ENCODE results near the gene FARP2.
"Not testable (repeated sequence)": the region's sequence is repeated elsewhere in the genome, so short reads cannot be mapped to it uniquely, and the experiment has no call there.

FARP2 gene

DNA sequence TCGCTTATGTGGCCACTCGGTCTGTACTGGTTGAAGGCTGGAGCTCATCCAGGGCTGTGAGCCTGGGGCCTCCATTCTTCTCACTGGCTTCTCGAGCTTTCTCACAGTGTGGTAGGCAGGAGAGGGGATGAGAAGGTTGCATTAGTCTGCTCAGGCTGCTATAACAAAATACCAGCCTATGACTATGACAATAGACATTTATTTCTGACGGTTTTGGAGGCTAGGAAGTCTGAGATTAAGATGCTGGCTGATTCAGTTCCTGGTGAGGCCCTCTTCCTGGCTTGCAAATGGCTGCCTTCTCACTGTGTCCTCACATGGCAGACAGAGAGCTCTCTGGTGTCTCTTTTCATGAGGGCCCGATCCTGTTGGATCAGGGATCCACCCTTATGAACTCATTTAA lies 158.5 kb downstream of the FARP2 start:
- H3K4me1 ChIP-seq (ENCODE audit: control insufficient read depth, insufficient read depth, low read length): peaks cover under 1% of the 10 kb centered on the region; the same call in 1 of the 2 replicates
- H3K27me3 ChIP-seq (ENCODE audit: control insufficient read depth, insufficient read depth, low read length): no peaks in the 10 kb centered on the region
- DNase-seq (ENCODE audit: low read depth, low spot score): no peak
- no CpG with 5 or more reads among the region's 5 CpGs for WGBS (ENCODE audit: insufficient coverage, insufficient read length)
- no peaks in the 10 kb centered on the region for H3K36me3 ChIP-seq (ENCODE audit: control insufficient read depth, insufficient read depth, low read length)
- H3K27ac ChIP-seq (ENCODE audit: low read length): no peak overlapping the region
- H3K4me3 ChIP-seq (ENCODE audit: low read length): no peak overlapping the region
- no peaks in the 10 kb centered on the region for H3K9me3 ChIP-seq (ENCODE audit: control insufficient read depth, insufficient read depth, low read length)

DNA sequence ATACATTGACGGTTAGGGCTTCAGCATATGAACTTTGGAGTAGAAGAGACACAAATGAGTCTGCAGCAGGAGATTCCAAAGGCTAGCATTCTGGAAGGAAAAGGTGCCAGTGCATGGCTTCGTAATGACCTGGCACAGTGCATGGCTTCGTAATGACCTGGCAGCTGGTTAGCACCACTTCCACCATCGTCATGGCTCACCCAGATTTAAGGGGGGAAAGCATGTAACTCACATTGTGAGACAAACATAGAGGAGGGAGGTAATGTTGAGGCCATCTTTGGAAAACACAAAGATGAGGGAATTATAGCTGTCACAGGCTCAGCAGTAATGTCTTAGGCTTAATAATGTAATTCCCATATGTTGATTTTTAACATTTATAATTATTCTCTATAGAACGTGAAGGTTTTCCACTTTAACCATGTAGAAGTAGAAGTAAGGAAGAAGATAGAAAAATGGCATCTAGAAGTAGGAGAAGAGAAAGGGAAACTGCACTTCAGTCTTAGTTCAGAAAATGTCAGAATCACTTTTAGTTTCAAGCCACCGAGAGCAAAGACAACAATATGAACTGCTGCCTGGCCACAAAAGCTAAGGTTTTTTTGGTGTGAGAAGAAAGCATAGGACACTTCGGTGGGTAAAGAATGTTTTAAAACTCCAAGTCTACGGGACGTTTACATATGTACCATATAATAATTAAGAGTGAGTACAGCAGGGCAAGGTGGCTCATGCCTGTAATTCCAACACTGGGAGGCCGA lies 159.1 kb downstream of the FARP2 start:
- WGBS (ENCODE audit: insufficient coverage, insufficient read length): no CpG with 5 or more reads among the region's 10 CpGs
- no peaks in the 10 kb centered on the region for H3K4me1 ChIP-seq (ENCODE audit: control insufficient read depth, insufficient read depth, low read length)
- H3K27ac ChIP-seq (ENCODE audit: low read length): no peak overlapping the region
- H3K36me3 ChIP-seq (ENCODE audit: control insufficient read depth, insufficient read depth, low read length): no peaks in the 10 kb centered on the region
- DNase-seq (ENCODE audit: low read depth, low spot score): no peak
- H3K4me3 ChIP-seq (ENCODE audit: low read length): no peak overlapping the region
- H3K9me3 ChIP-seq (ENCODE audit: control insufficient read depth, insufficient read depth, low read length): no peaks in the 10 kb centered on the region
- H3K27me3 ChIP-seq (ENCODE audit: control insufficient read depth, insufficient read depth, low read length): no peaks in the 10 kb centered on the region

DNA sequence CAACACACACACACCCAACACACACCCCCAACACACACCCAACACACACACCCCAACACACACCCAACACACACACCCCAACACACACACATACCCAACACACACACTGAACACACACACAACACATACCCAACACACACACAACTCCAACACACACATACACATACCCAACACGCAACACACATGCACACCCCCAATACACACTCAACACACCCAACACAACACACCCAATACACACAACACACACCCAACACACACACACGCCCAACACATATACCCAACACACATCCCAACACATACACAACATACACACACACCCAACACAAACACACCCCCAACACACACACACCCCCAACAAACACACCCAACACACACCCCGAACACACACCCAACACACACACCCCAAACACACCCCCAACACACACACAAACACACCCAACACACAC lies 160.5 kb downstream of the FARP2 start:
- Histone ChIP-seq H3K27me3 (ENCODE audit: control insufficient read depth, insufficient read depth, low read length) (no peaks in the 10 kb centered on the region), H3K36me3 (ENCODE audit: control insufficient read depth, insufficient read depth, low read length) (no peaks in the 10 kb centered on the region), H3K4me1 (ENCODE audit: control insufficient read depth, insufficient read depth, low read length) (no peaks in the 10 kb centered on the region), H3K4me3 (ENCODE audit: low read length) (no peak overlapping the region), H3K27ac (ENCODE audit: low read length) (no peak overlapping the region), H3K9me3 (ENCODE audit: control insufficient read depth, insufficient read depth, low read length) (no peaks in the 10 kb centered on the region)
- WGBS (ENCODE audit: insufficient coverage, insufficient read length): 100% methylated on average over 3 of the region's 3 CpGs
- DNase-seq (ENCODE audit: low read depth, low spot score): no peak

DNA sequence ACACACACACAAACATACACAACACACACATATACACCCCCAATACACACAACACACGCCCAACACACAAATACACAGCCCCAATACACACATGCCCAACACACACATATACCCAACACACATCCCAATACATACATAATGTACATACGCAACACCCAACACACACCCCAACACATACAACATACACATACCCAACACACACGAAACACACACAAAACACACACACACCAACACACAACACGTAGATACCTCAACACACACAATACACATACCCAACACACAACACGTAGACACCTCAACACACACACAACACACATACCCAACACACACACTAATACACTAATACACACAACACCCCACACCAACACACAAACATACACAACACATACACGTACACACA lies 161.2 kb downstream of the FARP2 start:
- H3K27ac ChIP-seq (ENCODE audit: low read length): no peak overlapping the region
- H3K9me3 ChIP-seq (ENCODE audit: control insufficient read depth, insufficient read depth, low read length): no peaks in the 10 kb centered on the region
- no peaks in the 10 kb centered on the region for H3K4me1 ChIP-seq (ENCODE audit: control insufficient read depth, insufficient read depth, low read length)
- H3K36me3 ChIP-seq (ENCODE audit: control insufficient read depth, insufficient read depth, low read length): no peaks in the 10 kb centered on the region
- no peak overlapping the region for H3K4me3 ChIP-seq (ENCODE audit: low read length)
- H3K27me3 ChIP-seq (ENCODE audit: control insufficient read depth, insufficient read depth, low read length): no peaks in the 10 kb centered on the region
- no peak for DNase-seq (ENCODE audit: low read depth, low spot score)
- WGBS (ENCODE audit: insufficient coverage, insufficient read length): 100% methylated on average over 6 of the region's 6 CpGs

DNA sequence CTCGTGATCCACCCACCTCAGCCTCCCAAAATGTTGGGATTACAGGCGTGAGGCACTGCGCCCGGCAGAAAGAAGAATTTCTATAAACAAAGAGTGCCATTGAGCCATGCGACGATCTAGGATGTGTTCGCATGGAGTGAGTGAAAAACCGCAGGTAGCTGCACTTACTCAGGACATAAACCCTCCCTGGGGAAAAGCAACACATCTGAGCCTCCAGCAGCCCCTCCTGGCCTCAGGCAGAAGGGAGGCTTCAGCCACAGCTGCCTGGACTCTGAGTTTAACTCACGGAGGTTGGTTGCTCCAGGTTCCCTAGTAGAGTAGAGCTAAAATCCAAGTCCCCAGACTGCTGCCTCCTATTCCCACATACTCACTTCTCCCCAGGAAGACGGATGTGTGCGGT lies 163.6 kb downstream of the FARP2 start:
- Histone ChIP-seq H3K27me3 (ENCODE audit: control insufficient read depth, insufficient read depth, low read length) (no peaks in the 10 kb centered on the region), H3K9me3 (ENCODE audit: control insufficient read depth, insufficient read depth, low read length) (no peaks in the 10 kb centered on the region), H3K36me3 (ENCODE audit: control insufficient read depth, insufficient read depth, low read length) (no peaks in the 10 kb centered on the region), H3K4me1 (ENCODE audit: control insufficient read depth, insufficient read depth, low read length) (no peaks in the 10 kb centered on the region), H3K27ac (ENCODE audit: low read length) (no peak overlapping the region), H3K4me3 (ENCODE audit: low read length) (no peak overlapping the region)
- WGBS (ENCODE audit: insufficient coverage, insufficient read length): no CpG with 5 or more reads among the region's 11 CpGs
- DNase-seq (ENCODE audit: low read depth, low spot score): no peak

DNA sequence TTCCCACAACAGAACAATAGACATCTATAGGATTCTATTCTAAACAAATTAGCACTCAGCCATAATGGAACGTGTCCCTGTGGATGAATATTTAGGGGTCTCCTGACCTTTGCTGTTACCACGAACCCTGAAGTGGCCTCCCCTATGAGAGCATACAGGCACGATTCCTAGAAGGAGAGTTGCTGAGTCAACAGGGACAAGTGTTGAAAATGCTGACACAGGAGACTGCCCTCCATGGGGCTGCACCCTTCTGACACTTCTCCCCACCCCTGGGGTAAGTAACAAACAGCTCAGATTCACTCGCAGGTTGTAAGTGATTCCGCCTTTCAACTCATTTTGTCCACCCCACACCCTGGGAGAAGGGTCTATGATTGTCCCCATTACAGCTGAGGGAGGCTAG lies 166.4 kb downstream of the FARP2 start:
- Histone ChIP-seq H3K27me3 (ENCODE audit: control insufficient read depth, insufficient read depth, low read length) (no peaks in the 10 kb centered on the region), H3K4me1 (ENCODE audit: control insufficient read depth, insufficient read depth, low read length) (no peaks in the 10 kb centered on the region), H3K4me3 (ENCODE audit: low read length) (no peak overlapping the region), H3K9me3 (ENCODE audit: control insufficient read depth, insufficient read depth, low read length) (no peaks in the 10 kb centered on the region; the same call in 1 of the 2 replicates), H3K27ac (ENCODE audit: low read length) (no peak overlapping the region), H3K36me3 (ENCODE audit: control insufficient read depth, insufficient read depth, low read length) (no peaks in the 10 kb centered on the region)
- no peak for DNase-seq (ENCODE audit: low read depth, low spot score)
- no CpG with 5 or more reads among the region's 5 CpGs for WGBS (ENCODE audit: insufficient coverage, insufficient read length)

DNA sequence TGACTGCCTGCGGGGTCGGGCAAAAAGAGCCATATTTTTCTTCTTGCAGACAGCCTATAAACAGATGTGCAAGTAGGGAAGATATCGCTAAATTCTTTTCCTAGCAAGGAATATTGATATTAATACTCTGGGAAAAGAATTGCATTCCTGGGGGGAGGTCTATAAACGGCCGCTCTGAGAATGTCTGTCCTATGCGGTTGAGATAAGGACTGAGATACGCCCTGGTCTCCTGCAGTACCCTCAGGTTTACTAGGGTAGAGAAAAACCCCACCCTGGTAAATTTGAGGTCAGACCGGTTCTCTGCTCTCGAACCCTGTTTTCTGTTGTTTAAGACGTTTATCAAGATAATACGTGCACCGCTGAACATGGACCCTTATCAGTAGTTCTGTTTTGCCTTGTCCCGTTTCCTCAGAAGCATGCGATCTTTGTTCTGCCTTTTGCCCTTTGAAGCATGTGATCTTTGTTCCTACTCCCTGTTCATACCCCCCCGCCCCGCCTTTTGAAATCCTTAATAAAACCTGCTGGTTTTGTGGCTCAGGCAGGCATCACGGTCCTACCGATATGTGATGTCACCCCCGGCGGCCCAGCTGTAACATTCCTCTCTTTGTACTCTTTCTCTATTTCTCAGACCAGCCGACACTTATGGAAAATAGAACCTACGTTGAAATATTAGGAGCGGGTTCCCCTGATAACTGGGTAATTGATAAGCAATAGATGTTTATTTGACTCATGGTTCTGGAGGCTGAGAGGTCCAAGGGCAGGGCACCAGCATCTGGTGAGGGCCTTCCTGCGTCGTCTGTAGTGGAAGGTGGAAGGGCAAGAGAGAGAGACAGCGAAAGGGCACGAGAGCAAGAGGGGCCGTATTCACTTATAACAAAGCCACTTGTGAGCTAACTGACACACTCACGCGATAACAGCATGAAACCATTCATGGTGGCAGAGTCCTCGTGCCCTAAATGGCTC lies 170.0 kb downstream of the FARP2 start:
- H3K27me3 ChIP-seq (ENCODE audit: control insufficient read depth, insufficient read depth, low read length); H3K4me3 ChIP-seq (ENCODE audit: low read length); DNase-seq (ENCODE audit: low read depth, low spot score); H3K4me1 ChIP-seq (ENCODE audit: control insufficient read depth, insufficient read depth, low read length); H3K9me3 ChIP-seq (ENCODE audit: control insufficient read depth, insufficient read depth, low read length); H3K27ac ChIP-seq (ENCODE audit: low read length); H3K36me3 ChIP-seq (ENCODE audit: control insufficient read depth, insufficient read depth, low read length): not testable (repeated sequence)
- WGBS (ENCODE audit: insufficient coverage, insufficient read length): no CpG with 5 or more reads among the region's 31 CpGs

DNA sequence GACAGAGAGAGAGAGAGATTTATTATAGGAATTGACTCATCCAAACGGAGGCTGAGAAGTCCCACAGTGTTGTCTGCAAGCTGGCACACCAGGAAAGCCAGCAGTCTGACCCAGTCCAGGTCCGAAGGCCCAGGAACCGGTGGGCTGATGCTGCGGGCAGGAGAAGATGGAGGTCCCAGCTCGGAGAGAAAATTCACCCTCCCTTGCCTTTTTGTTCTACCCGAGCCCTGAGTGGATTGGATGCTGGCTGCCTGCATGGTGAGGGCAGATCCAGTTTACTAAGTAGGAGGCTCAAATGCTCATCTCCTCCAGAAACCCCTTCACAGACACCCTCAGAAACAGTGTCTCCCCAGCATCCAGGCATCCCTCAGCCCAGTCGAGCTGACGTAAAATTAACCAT lies 174.5 kb downstream of the FARP2 start:
- DNase-seq (ENCODE audit: low read depth, low spot score): no peak
- no peaks in the 10 kb centered on the region for H3K4me1 ChIP-seq (ENCODE audit: control insufficient read depth, insufficient read depth, low read length)
- WGBS (ENCODE audit: insufficient coverage, insufficient read length): no CpG with 5 or more reads among the region's 8 CpGs
- no peak overlapping the region for H3K4me3 ChIP-seq (ENCODE audit: low read length)
- H3K27ac ChIP-seq (ENCODE audit: low read length): no peak overlapping the region
- no peaks in the 10 kb centered on the region for H3K27me3 ChIP-seq (ENCODE audit: control insufficient read depth, insufficient read depth, low read length)
- H3K9me3 ChIP-seq (ENCODE audit: control insufficient read depth, insufficient read depth, low read length): no peaks in the 10 kb centered on the region; the same call in 1 of the 2 replicates
- H3K36me3 ChIP-seq (ENCODE audit: control insufficient read depth, insufficient read depth, low read length): no peaks in the 10 kb centered on the region

DNA sequence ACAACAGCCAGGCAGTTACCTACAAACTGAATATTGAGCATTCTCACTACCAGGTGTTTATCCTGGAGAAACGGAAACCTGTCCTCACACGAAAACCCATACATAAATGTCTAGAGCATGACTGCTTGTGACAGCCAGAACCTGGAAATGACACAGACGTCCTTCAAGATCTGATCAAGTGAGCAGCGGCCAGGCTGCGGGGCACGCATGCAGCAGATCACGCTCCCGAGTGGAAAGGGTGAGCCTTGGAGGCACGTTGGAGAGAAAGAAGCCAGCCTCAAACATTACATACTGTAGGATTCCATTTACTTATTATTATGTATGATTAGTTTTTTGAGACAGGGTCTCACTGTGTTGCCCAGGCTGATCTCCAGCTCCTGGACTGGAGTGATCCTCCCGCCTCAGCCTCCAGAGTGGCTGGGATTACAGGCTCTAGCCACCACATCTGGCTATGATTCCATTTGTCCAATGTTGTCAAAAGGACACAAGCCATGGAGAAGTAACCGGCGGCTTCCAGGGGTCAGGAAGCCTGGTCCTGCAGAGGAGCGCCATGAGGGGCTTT lies 175.2 kb downstream of the FARP2 start:
- H3K9me3 ChIP-seq (ENCODE audit: control insufficient read depth, insufficient read depth, low read length): no peaks in the 10 kb centered on the region; the same call in 1 of the 2 replicates

DNA sequence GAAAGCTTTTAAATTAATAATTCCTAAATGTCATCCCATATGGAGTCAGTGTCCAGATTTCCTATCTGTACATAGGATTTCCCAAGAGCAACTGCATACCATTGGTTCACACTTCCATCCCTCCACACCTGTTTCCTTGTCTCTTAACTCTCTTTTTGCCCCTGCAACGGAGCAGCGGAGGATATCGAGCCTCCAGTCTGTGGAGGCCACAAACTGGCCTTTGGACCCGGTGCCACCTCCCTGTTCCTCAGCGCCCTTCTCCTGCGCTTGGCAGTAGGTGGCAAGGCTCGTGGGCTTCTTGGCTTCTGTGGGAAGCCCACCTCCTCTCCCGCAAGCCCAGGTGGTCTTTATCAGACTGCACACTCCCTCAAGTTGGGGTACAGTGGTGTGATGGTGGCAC lies 176.1 kb downstream of the FARP2 start:
- no peak overlapping the region for H3K4me3 ChIP-seq (ENCODE audit: low read length)
- no peaks in the 10 kb centered on the region for H3K36me3 ChIP-seq (ENCODE audit: control insufficient read depth, insufficient read depth, low read length)
- H3K4me1 ChIP-seq (ENCODE audit: control insufficient read depth, insufficient read depth, low read length): no peaks in the 10 kb centered on the region
- no peaks in the 10 kb centered on the region for H3K9me3 ChIP-seq (ENCODE audit: control insufficient read depth, insufficient read depth, low read length)
- no CpG with 5 or more reads among the region's 8 CpGs for WGBS (ENCODE audit: insufficient coverage, insufficient read length)
- DNase-seq (ENCODE audit: low read depth, low spot score): no peak
- H3K27me3 ChIP-seq (ENCODE audit: control insufficient read depth, insufficient read depth, low read length): no peaks in the 10 kb centered on the region
- H3K27ac ChIP-seq (ENCODE audit: low read length): no peak overlapping the region

More for the DNA sequence above, 175.2 kb downstream of the FARP2 start:
- no peaks in the 10 kb centered on the region for H3K36me3 ChIP-seq (ENCODE audit: control insufficient read depth, insufficient read depth, low read length)
- H3K27ac ChIP-seq (ENCODE audit: low read length): no peak overlapping the region
- no peaks in the 10 kb centered on the region for H3K27me3 ChIP-seq (ENCODE audit: control insufficient read depth, insufficient read depth, low read length)
- no peak for DNase-seq (ENCODE audit: low read depth, low spot score)
- H3K4me3 ChIP-seq (ENCODE audit: low read length): no peak overlapping the region
- no CpG with 5 or more reads among the region's 13 CpGs for WGBS (ENCODE audit: insufficient coverage, insufficient read length)
- H3K4me1 ChIP-seq (ENCODE audit: control insufficient read depth, insufficient read depth, low read length): no peaks in the 10 kb centered on the region
